ENCODE data around the gene MED6.

DNA sequence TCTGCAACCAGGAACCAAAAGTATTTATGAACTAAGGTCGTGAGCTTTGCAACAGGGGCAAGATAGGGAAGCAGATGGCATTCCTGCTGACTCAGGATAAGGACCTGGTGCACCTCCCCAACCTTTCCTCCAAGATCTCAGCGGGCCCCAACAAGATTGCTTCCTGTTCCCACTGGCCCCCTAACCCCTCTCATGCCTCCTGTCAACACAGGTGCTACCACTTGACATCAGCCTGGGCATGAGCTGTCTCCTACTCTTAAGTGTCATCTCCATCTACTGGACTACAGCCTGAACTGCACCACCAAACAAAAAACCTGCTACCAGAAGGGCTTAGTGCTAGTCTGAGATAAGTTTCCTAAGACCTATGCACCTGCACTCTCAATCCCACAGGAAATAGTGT lies 32.7 kb downstream of the MED6 start:
- TF ChIP-seq, protein P1, sequence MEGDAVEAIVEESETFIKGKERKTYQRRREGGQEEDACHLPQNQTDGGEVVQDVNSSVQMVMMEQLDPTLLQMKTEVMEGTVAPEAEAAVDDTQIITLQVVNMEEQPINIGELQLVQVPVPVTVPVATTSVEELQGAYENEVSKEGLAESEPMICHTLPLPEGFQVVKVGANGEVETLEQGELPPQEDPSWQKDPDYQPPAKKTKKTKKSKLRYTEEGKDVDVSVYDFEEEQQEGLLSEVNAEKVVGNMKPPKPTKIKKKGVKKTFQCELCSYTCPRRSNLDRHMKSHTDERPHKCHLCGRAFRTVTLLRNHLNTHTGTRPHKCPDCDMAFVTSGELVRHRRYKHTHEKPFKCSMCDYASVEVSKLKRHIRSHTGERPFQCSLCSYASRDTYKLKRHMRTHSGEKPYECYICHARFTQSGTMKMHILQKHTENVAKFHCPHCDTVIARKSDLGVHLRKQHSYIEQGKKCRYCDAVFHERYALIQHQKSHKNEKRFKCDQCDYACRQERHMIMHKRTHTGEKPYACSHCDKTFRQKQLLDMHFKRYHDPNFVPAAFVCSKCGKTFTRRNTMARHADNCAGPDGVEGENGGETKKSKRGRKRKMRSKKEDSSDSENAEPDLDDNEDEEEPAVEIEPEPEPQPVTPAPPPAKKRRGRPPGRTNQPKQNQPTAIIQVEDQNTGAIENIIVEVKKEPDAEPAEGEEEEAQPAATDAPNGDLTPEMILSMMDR (IDR thresholded peaks at IDR 0.05) = no peak
- TF ChIP-seq POLR2A (IDR thresholded peaks at IDR 0.05) = no peak
- TF ChIP-seq EP300 (IDR thresholded peaks at IDR 0.05) = no peak
